Pulmonary artery endothelial cell (primary cell): ENCODE measurements around the gene INF2. TPM values are rescaled to one million over a fixed set of nuclear protein-coding genes. Genes with fewer than 3 reads are reported as not detected.
"Not testable (repeated sequence)": the region's sequence is repeated elsewhere in the genome, so short reads cannot be mapped to it uniquely, and the experiment has no call there.

Experiments
- DNase-seq: peaks from one replicate; pipeline ENCODE4 v3.0.0-alpha.2; 2011; ENCODE audit warnings: low read depth, low spot score
- total RNA-seq: library from RNA; depleted of rRNA; stranded (reverse); fragments of >200 nt; gene quantifications from 2 replicates; pipeline ENCODE4 v1.2.3, GENCODE V29; 2014

Gene INF2
- total RNA-seq, 1 donor from 2014 or later, result 48.9 TPM

- no peak for DNase-seq
These were observed 29.9 kb downstream of the INF2 start for GRCh38 chr14:104719343-104719742.

GRCh38 chr14:104721505-104722431 is 32.4 kb downstream of the INF2 start:
- DNase-seq, result no peak

- DNase-seq, result no peak
These were observed 33.7 kb downstream of the INF2 start for GRCh38 chr14:104722938-104723650.

GRCh38 chr14:104723651-104724406 is 34.4 kb downstream of the INF2 start, which contains the start of gene ADSS1:
ADSS1 (plus strand) TSS chr14:104724229; CDS start chr14:104724271, 42 bp downstream.
- DNase-seq, result no peak

GRCh38 chr14:104724407-104724980 is 35.1 kb downstream of the INF2 start:
- no peak for DNase-seq

- no peak for DNase-seq
These were observed 35.8 kb downstream of the INF2 start for GRCh38 chr14:104724981-104725771.

GRCh38 chr14:104725772-104726548 is 36.5 kb downstream of the INF2 start:
- DNase-seq, result no peak

GRCh38 chr14:104726600-104727451 is 37.4 kb downstream of the INF2 start:
- no peak for DNase-seq

GRCh38 chr14:104728631-104729030 is 39.2 kb downstream of the INF2 start:
- no peak for DNase-seq

- not testable (repeated sequence) for DNase-seq
These were observed 39.9 kb downstream of the INF2 start for GRCh38 chr14:104729176-104729834.

GRCh38 chr14:104729835-104730181 is 40.4 kb downstream of the INF2 start:
- no peak for DNase-seq

GRCh38 chr14:104730487-104730886 is 41.1 kb downstream of the INF2 start:
- no peak for DNase-seq

- DNase-seq, result no peak
These were observed 42.2 kb downstream of the INF2 start for GRCh38 chr14:104731320-104732294.

GRCh38 chr14:104732355-104732804 is 43.0 kb downstream of the INF2 start:
- DNase-seq, result no peak

GRCh38 chr14:104732931-104733681 is 43.7 kb downstream of the INF2 start:
- DNase-seq, result no peak

- DNase-seq, result no peak
These were observed 44.7 kb downstream of the INF2 start for GRCh38 chr14:104734051-104734587.
